Transverse colon (tissue), 4 donors: ENCODE measurements around the gene INSRR.

ENCODE experiments used
- EP300 ChIP-seq: sonication (generic); formaldehyde crosslinking; IDR thresholded peaks from one replicate; pipeline ENCODE4 v1.6.1; 2017; ENCODE audit warnings: antibody characterized with exemption, low read depth
- POLR2A ChIP-seq: fragments of 450-650 bp; IDR thresholded peaks from one replicate; pipeline ENCODE4 v1.6.1; 2016; ENCODE audit warnings: antibody characterized with exemption, mild to moderate bottlenecking, moderate library complexity
- POLR2AphosphoS5 ChIP-seq, 3 donors: sonication (generic); formaldehyde crosslinking; IDR thresholded peaks; one replicate each; pipeline ENCODE4 v1.6.1; 2016; ENCODE audit warnings: antibody characterized with exemption in 3 of 3
- TF ChIP-seq, protein P1 (sequence below), 5 experiments: fragments of 200-600 bp in 3 of 5; fragments of 450-650 bp in 2 of 5; sonication (generic) in 3 of 5; IDR thresholded peaks; 1 replicate in 2 of 5; 2 replicates in 3 of 5; pipeline ENCODE4 v1.5.1; 2016 to 2017; ENCODE audit warnings: antibody characterized with exemption in 5 of 5, inconsistent platforms in 3 of 5, mild to moderate bottlenecking in 2 of 5, moderate library complexity in 1 of 5

- no peak for TF ChIP-seq POLR2A
- TF ChIP-seq, protein P1, sequence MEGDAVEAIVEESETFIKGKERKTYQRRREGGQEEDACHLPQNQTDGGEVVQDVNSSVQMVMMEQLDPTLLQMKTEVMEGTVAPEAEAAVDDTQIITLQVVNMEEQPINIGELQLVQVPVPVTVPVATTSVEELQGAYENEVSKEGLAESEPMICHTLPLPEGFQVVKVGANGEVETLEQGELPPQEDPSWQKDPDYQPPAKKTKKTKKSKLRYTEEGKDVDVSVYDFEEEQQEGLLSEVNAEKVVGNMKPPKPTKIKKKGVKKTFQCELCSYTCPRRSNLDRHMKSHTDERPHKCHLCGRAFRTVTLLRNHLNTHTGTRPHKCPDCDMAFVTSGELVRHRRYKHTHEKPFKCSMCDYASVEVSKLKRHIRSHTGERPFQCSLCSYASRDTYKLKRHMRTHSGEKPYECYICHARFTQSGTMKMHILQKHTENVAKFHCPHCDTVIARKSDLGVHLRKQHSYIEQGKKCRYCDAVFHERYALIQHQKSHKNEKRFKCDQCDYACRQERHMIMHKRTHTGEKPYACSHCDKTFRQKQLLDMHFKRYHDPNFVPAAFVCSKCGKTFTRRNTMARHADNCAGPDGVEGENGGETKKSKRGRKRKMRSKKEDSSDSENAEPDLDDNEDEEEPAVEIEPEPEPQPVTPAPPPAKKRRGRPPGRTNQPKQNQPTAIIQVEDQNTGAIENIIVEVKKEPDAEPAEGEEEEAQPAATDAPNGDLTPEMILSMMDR (IDR thresholded peaks at IDR 0.05) = no peak
- TF ChIP-seq POLR2AphosphoS5 (IDR thresholded peaks at IDR 0.05) = no peak
- TF ChIP-seq EP300 = no peak
Measured at GRCh38 chr1:156862584-156862983, 3.7 kb upstream of the INSRR start.
